ENCODE data around the gene MAGED1. TPM values are rescaled to one million over a fixed set of nuclear protein-coding genes. Genes with fewer than 3 reads are reported as not detected.

Gene MAGED1
- total and polyA plus RNA-seq, 2 of the 8 experiments (the other 6 are each of a cell fraction or from before 2014, with no cell fraction given) = 91.0 to 91.1 TPM

GRCh38 chrX:51851507-51852085, 41.8 kb upstream of the MAGED1 start:
- H3K36me3 ChIP-seq (ENCODE audit: control insufficient read depth in 2 of 4, insufficient read depth in 4 of 4, low read length in 3 of 4) = peaks cover 0 to 9% (median under 1%) of the 10 kb centered on the region in 4 experiments; a peak in 2 of 8 replicates
- H2BK12ac ChIP-seq (ENCODE audit: low read depth, low read length) = peak overlapping the region; percentile 27; the same call in 1 of the 2 replicates
- WGBS, 2 experiments (ENCODE audit: extremely low coverage in 1 of 2, insufficient coverage in 1 of 2, insufficient read length in 1 of 2, insufficient replicate concordance in 2 of 2, low coverage in 1 of 2, low lambda C conversion rate in 2 of 2, missing lambda C conversion rate in 1 of 2) = 65% methylated on average over 3 of the region's 3 CpGs; no CpG with 5 or more reads in 1 of the 2 experiments
- H3K4me3 ChIP-seq (ENCODE audit: extremely low read depth in 1 of 4, insufficient read depth in 2 of 4, low read depth in 3 of 4, low read length in 4 of 4) = peak overlapping the region in 1 of 4 experiments; percentile 47; a peak in 2 of 8 replicates
- no peak overlapping the region for H2BK15ac ChIP-seq (ENCODE audit: low read length)
- H2BK20ac ChIP-seq (ENCODE audit: low read length) = no peak overlapping the region
- peaks cover 1 to 4% of the 10 kb centered on the region in 2 experiments; a peak in 1 of 4 replicates for H3K9me3 ChIP-seq (ENCODE audit: insufficient read depth in 2 of 2, low read depth in 1 of 2, low read length in 1 of 2)
- H2BK5ac ChIP-seq (ENCODE audit: low read depth, low read length) = peak overlapping the region; percentile 77; the same call in 1 of the 2 replicates
- no peaks in the 10 kb centered on the region for H3K23me2 ChIP-seq (ENCODE audit: low read depth, low read length)
- ChIA-PET CTCF (ENCODE audit: partially characterized antibody) (interaction anchor here (1.0 to 1.4 kb wide), 2 partner anchors 208 to 210 kb away, joined by 3 read pairs; no protein-coding TSS in a partner anchor), POLR2A (ENCODE audit: partially characterized antibody) (no interaction called here)
- no peaks in the 10 kb centered on the region for H3K27me3 ChIP-seq (replicated peaks in 1 of 4; ENCODE audit: control insufficient read depth in 3 of 4, extremely low read depth in 1 of 4, insufficient read depth in 3 of 4, low read length in 3 of 4)
- no peak overlapping the region for H3K56ac ChIP-seq (replicated peaks; ENCODE audit: insufficient read length, low read depth, low read length)
- H2AK5ac ChIP-seq (ENCODE audit: low read depth, low read length) = no peak overlapping the region
- no peaks in the 10 kb centered on the region for H3K79me1 ChIP-seq (ENCODE audit: low read depth, low read length)
- H4K8ac ChIP-seq (ENCODE audit: extremely low read depth, insufficient read depth, low read length) = no peak overlapping the region
- H3K4me1 ChIP-seq (replicated peaks in 1 of 4; ENCODE audit: control insufficient read depth in 3 of 4, insufficient read depth in 4 of 4, low read length in 3 of 4) = peaks cover 2 to 24% (median 11%) of the 10 kb centered on the region in 4 experiments; a peak in 4 of 7 replicates
- H3K4ac ChIP-seq (replicated peaks; ENCODE audit: insufficient read length, low read depth, low read length) = no peak overlapping the region
- H3K18ac ChIP-seq (ENCODE audit: extremely low read depth, low read length) = no peak overlapping the region; the same call in 1 of the 2 replicates
- H3K14ac ChIP-seq (ENCODE audit: insufficient read length) = no peak overlapping the region
- DNase-seq (ENCODE audit: low read depth in 1 of 2, low spot score in 2 of 2) (no peak), FAIRE-seq (peak; percentile 73)
- no peak overlapping the region for H4K91ac ChIP-seq (replicated peaks; ENCODE audit: insufficient read length, low read length)
- peak overlapping the region in 1 of 2 experiments; percentile 61; a peak in 2 of 4 replicates for H3K4me2 ChIP-seq (ENCODE audit: insufficient read depth in 1 of 2, low read depth in 2 of 2, low read length in 2 of 2)
- H2AFZ ChIP-seq (ENCODE audit: low read length) = no peak overlapping the region
- no peak overlapping the region for H2BK120ac ChIP-seq (replicated peaks; ENCODE audit: low read depth, low read length)
- peaks cover 0 to 67% of the 10 kb centered on the region in 2 experiments; a peak in 2 of 4 replicates for H3K79me2 ChIP-seq (ENCODE audit: control insufficient read depth in 1 of 2, insufficient read depth in 2 of 2, low read length in 2 of 2)
- H3K27ac ChIP-seq (ENCODE audit: low read depth, low read length) = peak overlapping the region; percentile 45; the same call in 1 of the 2 replicates
- H4K5ac ChIP-seq (ENCODE audit: insufficient read length, low read depth, low read length) = no peak overlapping the region
- H3K9ac ChIP-seq (replicated peaks in 1 of 4; ENCODE audit: extremely low read depth in 1 of 4, low read depth in 3 of 4, low read length in 3 of 4) = no peak overlapping the region
- no peak overlapping the region for H3K23ac ChIP-seq (ENCODE audit: insufficient read length)
- no peaks in the 10 kb centered on the region for H4K20me1 ChIP-seq (replicated peaks in 1 of 2; ENCODE audit: control insufficient read depth in 1 of 2, insufficient read depth in 2 of 2, low read length in 2 of 2)
- no peak for TF ChIP-seq SUZ12 (IDR thresholded peaks at IDR 0.05; ENCODE audit: low read length)
- TF ChIP-seq E2F6 (IDR thresholded peaks at IDR 0.05) = no peak
- TF ChIP-seq EGR1 (IDR thresholded peaks at IDR 0.05; ENCODE audit: borderline replicate concordance, low read depth, low read length) = no peak
- no peak for TF ChIP-seq TAF1 (IDR thresholded peaks at IDR 0.05; ENCODE audit: low read depth, low read length)
- no peak for TF ChIP-seq POU5F1 (IDR thresholded peaks at IDR 0.05; ENCODE audit: low read depth, low read length)
- no peak for TF ChIP-seq HDAC2 (IDR thresholded peaks at IDR 0.05; ENCODE audit: borderline replicate concordance in 1 of 2, low read depth in 2 of 2, low read length in 2 of 2)
- TF ChIP-seq CBX5 (IDR thresholded peaks at IDR 0.05; ENCODE audit: low read depth, low read length) = no peak
- TF ChIP-seq TBP (IDR thresholded peaks at IDR 0.05; ENCODE audit: low read depth, low read length) = no peak
- TF ChIP-seq GTF2F1 (IDR thresholded peaks at IDR 0.05; ENCODE audit: borderline replicate concordance, low read depth, low read length) = no peak
- TF ChIP-seq TCF12 (IDR thresholded peaks at IDR 0.05; ENCODE audit: low read depth, low read length) = no peak
- no peak for TF ChIP-seq SIRT6 (IDR thresholded peaks at IDR 0.05; ENCODE audit: low read length)
- no peak for TF ChIP-seq KDM5A (IDR thresholded peaks at IDR 0.05; ENCODE audit: low read length)

All from H1 (cell line).